Measurements from ENCODE around the gene KLRC3.
"Not testable (repeated sequence)": the region's sequence is repeated elsewhere in the genome, so short reads cannot be mapped to it uniquely, and the experiment has no call there.

The KLRC3 gene

GRCh38 chr12:10369557-10370415 lies 50.6 kb downstream of the KLRC3 start:
- DNase-seq (ENCODE audit: low read depth in 1 of 2, low spot score in 1 of 2) = no peak

- DNase-seq (ENCODE audit: low read depth in 1 of 2, low spot score in 1 of 2) = no peak
These were observed 51.9 kb downstream of the KLRC3 start for GRCh38 chr12:10368206-10369171.

- DNase-seq (ENCODE audit: low read depth in 1 of 2, low spot score in 1 of 2) = not testable (repeated sequence)
These were observed 52.7 kb downstream of the KLRC3 start for GRCh38 chr12:10367714-10368113.

- DNase-seq (ENCODE audit: low read depth in 1 of 2, low spot score in 1 of 2) = no peak
These were observed 53.5 kb downstream of the KLRC3 start for GRCh38 chr12:10366875-10367274.

GRCh38 chr12:10365696-10366405 lies 54.5 kb downstream of the KLRC3 start:
- no peak for DNase-seq (ENCODE audit: low read depth in 1 of 2, low spot score in 1 of 2)

- peak in 1 of 2 donors; percentile 47 for DNase-seq (ENCODE audit: low read depth in 1 of 2, low spot score in 1 of 2)
These were observed 55.4 kb downstream of the KLRC3 start for GRCh38 chr12:10364815-10365622.

- no peak for DNase-seq (ENCODE audit: low read depth in 1 of 2, low spot score in 1 of 2)
These were observed 56.2 kb downstream of the KLRC3 start for GRCh38 chr12:10363914-10364814.

GRCh38 chr12:10363658-10363913 lies 56.8 kb downstream of the KLRC3 start:
- no peak for DNase-seq (ENCODE audit: low read depth in 1 of 2, low spot score in 1 of 2)

- DNase-seq (ENCODE audit: low read depth in 1 of 2, low spot score in 1 of 2) = no peak
These were observed 57.4 kb downstream of the KLRC3 start for GRCh38 chr12:10362828-10363657.

GRCh38 chr12:10362325-10362724 lies 58.1 kb downstream of the KLRC3 start:
- no peak for DNase-seq (ENCODE audit: low read depth in 1 of 2, low spot score in 1 of 2)

All from activated CD4-positive, alpha-beta T cell treated with anti-CD3 and anti-CD28 coated beads, Interleukin-2, amount 50 U/mL, for 24 hours (primary cell).